WERI-Rb-1 (cell line): ENCODE measurements around the gene TEC.

Source experiments
- DNase-seq: peaks from one replicate; pipeline ENCODE4 v3.0.0-alpha.2; 2020
- H3K27ac ChIP-seq: fragments of 250-450 bp; sonication (Bioruptor Pico); 2 replicates; pipeline ENCODE4 v1.5.1; 2020; ENCODE audit warnings: mild to moderate bottlenecking, moderate library complexity
- H3K27me3 ChIP-seq: fragments of 250-450 bp; sonication (Bioruptor Pico); 2 replicates; pipeline ENCODE4 v1.5.1; 2021; ENCODE audit warnings: mild to moderate bottlenecking, low read depth, moderate library complexity; ENCODE audit not compliant: insufficient read depth, severe bottlenecking
- H3K36me3 ChIP-seq: fragments of 250-450 bp; sonication (Bioruptor Pico); 2 replicates; pipeline ENCODE4 v1.5.1; 2020; ENCODE audit warnings: mild to moderate bottlenecking, moderate library complexity
- H3K4me3 ChIP-seq: 2 replicates; pipeline ENCODE4 v1.5.1; 2011; ENCODE audit warnings: low read depth, mild to moderate bottlenecking, control low read depth, low read length
- H3K9me3 ChIP-seq: fragments of 250-450 bp; sonication (Bioruptor Pico); 2 replicates; pipeline ENCODE4 v1.5.1; 2021; ENCODE audit warnings: mild to moderate bottlenecking, moderate library complexity; ENCODE audit not compliant: severe bottlenecking
- CTCF ChIP-seq: IDR thresholded peaks from 2 replicates; pipeline ENCODE4 v1.5.1; 2011; ENCODE audit warnings: low read depth, mild to moderate bottlenecking, control low read depth, inconsistent platforms, low read length

TEC gene

GRCh38 chr4:48234575-48234974 is 35.1 kb downstream of the TEC start:
- no peaks in the 10 kb centered on the region for H3K36me3 ChIP-seq
- no peak for TF ChIP-seq CTCF
- no peak for DNase-seq

GRCh38 chr4:48228949-48229348 is 40.7 kb downstream of the TEC start:
- no peak for TF ChIP-seq CTCF

More at GRCh38 chr4:48234575-48234974, 35.1 kb downstream of the TEC start:
- Histone ChIP-seq H3K9me3 (no peaks in the 10 kb centered on the region), H3K27me3 (no peaks in the 10 kb centered on the region), H3K4me3 (no peak overlapping the region), H3K27ac (no peak overlapping the region)

GRCh38 chr4:48227662-48228061 is 42.0 kb downstream of the TEC start:
- H3K9me3 ChIP-seq: no peaks in the 10 kb centered on the region
- no peak for DNase-seq
- no peaks in the 10 kb centered on the region for H3K27me3 ChIP-seq
- no peak for TF ChIP-seq CTCF
- no peak overlapping the region for H3K27ac ChIP-seq
- peaks cover 3% of the 10 kb centered on the region; the same call in 1 of the 2 replicates for H3K36me3 ChIP-seq
- H3K4me3 ChIP-seq: no peak overlapping the region

More at GRCh38 chr4:48228949-48229348, 40.7 kb downstream of the TEC start:
- Histone ChIP-seq H3K4me3 (no peak overlapping the region), H3K27me3 (no peaks in the 10 kb centered on the region), H3K36me3 (peaks cover 3% of the 10 kb centered on the region; the same call in 1 of the 2 replicates), H3K27ac (no peak overlapping the region), H3K9me3 (no peaks in the 10 kb centered on the region)
- no peak for DNase-seq

- H3K27ac ChIP-seq: no peak overlapping the region
- H3K27me3 ChIP-seq: no peaks in the 10 kb centered on the region
- TF ChIP-seq CTCF: no peak
- DNase-seq: no peak
- H3K4me3 ChIP-seq: no peak overlapping the region
- no peaks in the 10 kb centered on the region for H3K9me3 ChIP-seq
- peaks cover 3% of the 10 kb centered on the region; the same call in 1 of the 2 replicates for H3K36me3 ChIP-seq
These were observed 43.4 kb downstream of the TEC start for GRCh38 chr4:48226199-48226598.

- Histone ChIP-seq H3K27ac (no peak overlapping the region), H3K36me3 (peaks cover 3% of the 10 kb centered on the region; the same call in 1 of the 2 replicates)
- TF ChIP-seq CTCF: no peak
These were observed 44.1 kb downstream of the TEC start for GRCh38 chr4:48225368-48226141.

GRCh38 chr4:48224606-48225005 is 45.0 kb downstream of the TEC start:
- H3K4me3 ChIP-seq: no peak overlapping the region
- no peak overlapping the region for H3K27ac ChIP-seq
- no peak for TF ChIP-seq CTCF
- H3K27me3 ChIP-seq: no peaks in the 10 kb centered on the region
- H3K36me3 ChIP-seq: peaks cover 3% of the 10 kb centered on the region; the same call in 1 of the 2 replicates
- DNase-seq: no peak
- H3K9me3 ChIP-seq: no peaks in the 10 kb centered on the region

More at GRCh38 chr4:48225368-48226141, 44.1 kb downstream of the TEC start:
- Histone ChIP-seq H3K9me3 (no peaks in the 10 kb centered on the region), H3K27me3 (no peaks in the 10 kb centered on the region), H3K4me3 (no peak overlapping the region)
- no peak for DNase-seq
